GM21447 (cell line): ENCODE results near the gene PTBP1.

ENCODE experiments used
- ATAC-seq: cut with Tn5 transposase; IDR thresholded peaks from one replicate; pipeline ENCODE4 v1.9.1; 2021; ENCODE audit not compliant: unreplicated experiment

The PTBP1 gene

DNA sequence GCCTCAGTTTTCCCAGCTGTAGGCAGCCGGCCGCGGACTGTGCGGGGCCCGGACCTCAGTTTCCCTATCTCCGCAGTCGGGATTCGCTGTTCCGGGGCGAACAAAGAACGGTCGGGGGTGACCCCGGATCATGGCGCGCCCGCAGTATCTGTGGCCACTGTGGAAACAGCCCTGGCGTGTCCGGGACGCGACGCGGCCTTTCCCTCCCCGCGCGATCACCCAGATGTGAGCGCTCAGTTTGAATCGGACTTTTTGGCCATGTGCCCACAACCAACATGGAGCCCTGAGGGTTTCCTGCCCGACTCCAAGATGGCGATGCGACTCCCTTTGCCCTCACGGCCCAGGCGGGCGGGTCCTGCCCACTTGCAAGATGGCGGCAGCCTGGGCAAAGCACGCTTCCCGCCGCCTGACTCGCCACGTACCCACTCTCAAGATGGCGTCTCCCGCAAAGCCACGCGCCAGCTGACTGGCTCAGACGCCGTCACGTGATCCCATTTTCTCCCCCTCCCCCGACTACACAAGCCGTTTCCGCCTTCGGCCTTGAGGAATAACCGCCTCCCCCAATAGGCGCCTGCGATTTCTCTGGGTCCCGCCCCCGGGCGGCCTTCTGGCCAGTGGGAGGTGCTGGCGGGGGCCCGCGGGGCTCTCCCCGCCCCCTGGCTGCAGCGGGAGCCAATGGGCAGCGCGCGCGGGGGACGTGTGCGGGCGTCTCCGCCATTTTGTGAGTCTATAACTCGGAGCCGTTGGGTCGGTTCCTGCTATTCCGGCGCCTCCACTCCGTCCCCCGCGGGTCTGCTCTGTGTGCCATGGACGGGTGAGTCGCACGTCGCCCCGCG, at the start of gene PTBP1:
Gene PTBP1 (plus strand): TSS at position 761 of the 836 bp plus-strand sequence. CDS start 46 bp downstream, at position 807.
- peak; percentile 74 for ATAC-seq

DNA sequence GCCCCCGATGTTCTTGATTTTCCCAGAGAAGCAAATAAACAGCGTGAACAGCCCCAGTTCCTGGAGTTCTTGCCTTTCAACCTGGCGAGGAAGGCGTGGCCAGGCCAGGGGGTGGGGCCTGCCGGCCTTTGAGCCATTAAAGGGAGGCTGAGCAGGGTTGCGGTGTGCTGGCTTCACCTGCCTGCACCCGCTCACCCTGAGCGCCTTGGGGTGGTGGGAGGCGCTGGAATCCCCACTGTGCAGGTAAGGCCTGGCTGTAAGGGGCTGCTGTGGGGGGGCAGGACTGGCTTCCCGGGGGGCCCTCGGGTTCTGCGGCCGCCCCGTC, 49.0 kb upstream of the PTBP1 start:
- no peak for ATAC-seq

- no peak for ATAC-seq
Measured at GRCh38 chr19:749811-750210, 47.4 kb upstream of the PTBP1 start.

DNA sequence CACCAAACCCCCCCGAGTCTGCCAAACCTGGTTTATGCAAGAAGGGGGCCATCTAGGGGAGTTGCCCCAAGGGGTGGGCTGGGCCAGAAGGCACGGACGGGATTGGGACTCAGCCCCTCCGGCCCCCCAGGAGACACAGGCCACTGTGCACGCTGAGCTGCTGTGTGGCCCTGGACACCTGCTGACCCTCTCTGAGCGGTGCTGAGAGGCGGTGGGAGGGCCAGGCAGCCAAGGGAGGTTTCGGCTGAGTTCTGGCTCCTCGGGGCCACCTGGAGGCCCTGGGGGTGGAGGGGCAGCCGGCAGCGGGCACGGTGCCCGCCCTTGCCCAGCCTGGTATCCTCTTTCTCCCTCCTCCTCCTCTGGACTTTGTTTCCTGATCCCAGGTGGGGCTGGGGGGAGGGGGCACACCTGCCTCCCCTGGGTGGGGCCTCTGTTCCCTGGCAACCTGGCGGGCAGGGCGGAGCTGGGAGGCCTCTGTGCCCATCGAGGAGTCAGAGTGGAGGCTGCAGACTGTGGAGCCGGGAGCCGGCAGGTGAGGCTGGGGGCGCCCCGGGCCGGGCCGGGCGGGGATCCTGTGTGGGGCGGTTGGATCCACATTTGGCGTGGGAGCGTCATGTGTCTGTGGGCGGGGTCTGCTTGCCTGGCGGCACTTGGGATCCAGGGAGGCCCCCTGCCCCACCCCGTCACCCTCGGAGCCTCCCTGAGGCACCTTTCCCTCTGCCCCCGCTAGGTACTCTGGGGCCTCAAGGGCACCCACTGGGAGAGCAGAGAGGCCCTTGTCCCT, 46.4 kb upstream of the PTBP1 start, which contains the start of gene MISP:
Gene MISP (plus strand): TSS at position 473 of the 784 bp plus-strand sequence. CDS start 5,835 bp downstream, outside the sequence.
- ATAC-seq = no peak

GRCh38 chr19:751501-752341, 45.5 kb upstream of the PTBP1 start:
- ATAC-seq = no peak

DNA sequence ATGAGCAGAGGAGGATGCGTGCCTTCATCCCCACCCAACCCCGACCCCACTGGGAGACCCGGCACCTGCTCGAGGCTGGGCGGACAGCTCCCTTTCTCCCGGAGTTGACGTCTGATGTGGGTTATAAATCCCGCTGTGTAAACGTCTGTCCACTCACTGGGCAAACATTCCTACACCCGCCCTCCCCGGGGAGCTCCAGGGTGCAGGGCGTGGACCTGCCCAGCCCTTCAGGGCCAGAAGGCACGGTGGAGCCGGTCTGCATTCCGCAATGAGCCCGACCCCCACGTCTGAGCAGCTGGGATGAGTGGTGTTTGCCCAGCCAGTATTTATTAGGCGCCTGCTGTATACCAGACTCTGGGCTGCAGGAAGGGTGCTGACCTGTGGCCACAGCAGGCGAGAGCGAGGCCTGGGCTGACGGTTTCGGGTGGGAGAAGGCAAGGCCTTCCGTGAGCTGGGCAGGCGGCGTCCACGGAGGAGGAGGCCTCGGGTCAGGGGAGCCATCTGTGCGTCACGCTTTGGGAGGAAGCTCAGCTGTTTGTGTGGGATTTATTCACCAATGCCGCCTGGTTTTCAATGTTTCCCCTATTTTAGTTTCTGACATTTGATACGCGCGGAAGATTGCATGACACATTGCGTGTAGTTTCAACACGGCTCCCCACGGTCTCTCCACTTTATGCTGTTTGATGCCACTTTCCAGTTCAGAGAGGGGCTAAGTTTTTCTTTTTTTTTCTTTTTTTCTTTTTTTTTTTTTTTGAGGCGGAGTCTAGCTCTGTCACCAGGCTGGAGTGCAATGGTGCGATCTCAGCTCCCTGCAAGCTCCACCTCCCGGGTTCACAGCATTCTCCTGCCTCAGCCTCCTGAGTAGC, 44.4 kb upstream of the PTBP1 start:
- no peak for ATAC-seq

DNA sequence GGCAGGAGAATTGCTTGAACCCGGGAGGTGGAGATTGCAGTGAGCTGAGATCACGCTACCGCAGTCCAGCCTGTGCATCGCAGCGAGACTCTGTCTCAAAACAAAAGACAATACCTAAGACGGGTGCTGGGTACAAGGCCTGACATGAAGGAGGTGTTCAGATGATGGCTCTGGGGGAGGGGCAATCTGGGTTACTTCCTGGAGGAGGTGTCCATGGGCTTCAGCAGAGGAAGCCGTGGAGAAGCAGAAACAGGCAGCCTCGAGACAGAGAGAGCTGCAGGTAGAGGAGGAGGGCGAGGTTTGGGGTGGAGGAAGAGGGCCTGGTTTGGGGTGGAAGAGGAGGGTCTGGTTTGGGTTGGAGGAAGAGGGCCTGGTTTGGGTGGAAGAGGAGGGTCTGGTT, 42.7 kb upstream of the PTBP1 start:
- no peak for ATAC-seq

DNA sequence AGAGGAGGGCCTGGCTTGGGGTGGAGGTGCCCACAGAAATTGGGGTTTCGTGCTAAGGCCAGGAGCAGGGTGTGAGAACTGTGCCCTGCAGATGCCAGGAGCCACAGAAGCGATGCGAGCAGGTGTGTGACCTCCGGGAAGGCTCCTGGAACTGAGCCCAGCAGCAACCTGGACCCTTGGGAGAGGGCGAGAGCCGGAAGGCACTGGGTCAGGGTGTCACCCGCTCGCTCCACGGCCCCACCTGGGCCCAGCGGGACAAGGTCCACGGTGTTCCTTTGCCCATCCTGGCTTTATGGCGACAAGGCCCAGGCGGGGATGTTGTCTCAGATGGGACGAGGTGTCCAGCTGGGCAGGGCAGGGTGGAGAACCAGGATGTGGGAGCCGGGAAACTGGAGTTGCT, 42.2 kb upstream of the PTBP1 start:
- no peak for ATAC-seq

GRCh38 chr19:756236-756635, 41.0 kb upstream of the PTBP1 start:
- ATAC-seq = no peak

DNA sequence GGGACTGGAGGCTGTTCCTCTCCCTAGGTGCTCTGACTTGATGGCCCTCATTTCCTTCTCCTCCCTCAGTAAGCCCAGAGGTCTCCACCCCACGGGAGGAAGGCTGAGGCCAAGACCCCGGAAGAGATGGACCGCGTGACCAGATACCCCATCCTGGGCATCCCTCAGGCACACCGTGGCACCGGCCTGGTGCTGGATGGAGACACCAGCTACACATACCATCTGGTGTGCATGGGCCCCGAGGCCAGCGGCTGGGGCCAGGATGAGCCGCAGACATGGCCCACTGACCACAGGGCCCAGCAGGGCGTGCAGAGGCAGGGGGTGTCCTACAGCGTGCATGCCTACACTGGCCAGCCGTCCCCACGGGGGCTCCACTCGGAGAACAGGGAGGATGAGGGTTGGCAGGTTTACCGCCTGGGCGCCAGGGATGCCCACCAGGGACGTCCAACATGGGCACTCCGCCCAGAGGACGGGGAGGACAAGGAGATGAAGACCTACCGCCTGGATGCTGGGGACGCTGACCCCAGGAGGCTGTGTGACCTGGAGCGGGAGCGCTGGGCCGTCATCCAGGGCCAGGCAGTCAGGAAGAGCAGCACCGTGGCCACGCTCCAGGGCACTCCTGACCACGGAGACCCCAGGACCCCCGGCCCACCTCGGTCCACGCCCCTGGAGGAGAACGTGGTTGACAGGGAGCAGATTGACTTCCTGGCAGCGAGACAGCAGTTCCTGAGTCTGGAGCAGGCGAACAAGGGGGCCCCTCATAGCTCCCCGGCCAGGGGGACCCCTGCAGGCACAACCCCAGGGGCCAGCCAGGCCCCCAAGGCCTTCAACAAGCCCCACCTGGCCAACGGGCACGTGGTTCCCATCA, 40.2 kb upstream of the PTBP1 start:
- ATAC-seq = no peak

DNA sequence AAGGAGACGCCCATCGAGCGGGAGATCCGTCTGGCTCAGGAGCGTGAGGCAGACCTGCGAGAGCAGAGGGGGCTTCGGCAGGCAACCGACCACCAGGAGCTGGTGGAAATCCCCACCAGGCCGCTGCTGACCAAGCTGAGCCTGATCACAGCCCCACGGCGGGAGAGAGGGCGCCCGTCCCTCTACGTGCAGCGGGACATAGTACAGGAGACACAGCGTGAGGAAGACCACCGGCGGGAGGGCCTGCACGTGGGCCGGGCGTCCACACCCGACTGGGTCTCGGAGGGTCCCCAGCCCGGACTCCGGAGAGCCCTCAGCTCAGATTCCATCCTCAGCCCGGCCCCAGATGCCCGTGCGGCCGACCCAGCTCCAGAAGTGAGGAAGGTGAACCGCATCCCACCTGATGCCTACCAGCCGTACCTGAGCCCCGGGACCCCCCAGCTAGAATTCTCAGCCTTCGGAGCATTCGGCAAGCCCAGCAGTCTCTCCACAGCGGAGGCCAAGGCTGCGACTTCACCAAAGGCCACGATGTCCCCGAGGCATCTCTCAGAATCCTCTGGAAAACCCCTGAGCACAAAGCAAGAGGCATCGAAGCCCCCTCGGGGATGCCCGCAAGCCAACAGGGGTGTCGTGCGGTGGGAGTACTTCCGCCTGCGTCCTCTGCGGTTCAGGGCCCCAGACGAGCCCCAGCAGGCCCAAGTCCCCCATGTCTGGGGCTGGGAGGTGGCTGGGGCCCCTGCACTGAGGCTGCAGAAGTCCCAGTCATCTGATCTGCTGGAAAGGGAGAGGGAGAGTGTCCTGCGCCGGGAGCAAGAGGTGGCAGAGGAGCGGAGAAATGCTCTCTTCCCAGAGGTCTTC, 39.2 kb upstream of the PTBP1 start:
- ATAC-seq = no peak

DNA sequence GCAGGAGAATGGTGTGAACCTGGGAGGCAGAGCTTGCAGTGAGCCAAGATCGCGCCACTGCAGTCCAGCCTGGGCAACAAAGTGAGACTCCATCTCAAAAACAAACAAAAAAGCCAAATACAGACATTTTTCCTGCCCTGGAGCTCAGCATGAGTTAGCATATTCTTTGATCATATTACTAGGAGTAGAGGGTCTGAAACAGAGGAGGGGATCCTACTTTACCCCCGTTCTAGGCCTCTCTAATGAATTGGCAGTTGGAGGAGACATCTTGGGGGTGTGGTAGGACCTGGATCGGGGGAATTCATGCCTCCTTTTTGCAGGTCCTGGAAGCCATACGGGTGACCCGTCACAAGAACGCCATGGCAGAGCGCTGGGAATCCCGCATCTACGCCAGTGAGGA, 34.1 kb upstream of the PTBP1 start:
- no peak for ATAC-seq

DNA sequence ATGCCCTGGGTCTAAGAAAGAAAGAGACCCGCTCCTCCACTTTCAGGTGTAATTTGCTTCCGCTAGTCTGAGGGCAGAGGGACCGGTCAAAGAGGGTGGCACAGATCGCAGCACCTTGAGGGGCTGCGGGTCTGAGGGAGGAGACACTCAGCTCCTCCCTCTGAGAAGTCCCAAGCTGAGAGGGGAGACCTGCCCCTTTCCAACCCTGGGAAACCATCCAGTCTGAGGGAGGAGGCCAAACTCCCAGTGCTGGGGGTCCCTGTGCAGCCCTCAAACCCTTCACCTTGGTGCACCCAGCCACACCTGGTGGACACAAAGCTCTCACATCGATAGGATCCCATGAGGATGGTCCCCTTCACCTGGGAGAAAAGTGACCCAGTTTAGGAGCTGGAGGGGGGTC, 33.4 kb upstream of the PTBP1 start:
- ATAC-seq = no peak

- ATAC-seq = no peak
Measured at GRCh38 chr19:764301-764700, 33.0 kb upstream of the PTBP1 start.

DNA sequence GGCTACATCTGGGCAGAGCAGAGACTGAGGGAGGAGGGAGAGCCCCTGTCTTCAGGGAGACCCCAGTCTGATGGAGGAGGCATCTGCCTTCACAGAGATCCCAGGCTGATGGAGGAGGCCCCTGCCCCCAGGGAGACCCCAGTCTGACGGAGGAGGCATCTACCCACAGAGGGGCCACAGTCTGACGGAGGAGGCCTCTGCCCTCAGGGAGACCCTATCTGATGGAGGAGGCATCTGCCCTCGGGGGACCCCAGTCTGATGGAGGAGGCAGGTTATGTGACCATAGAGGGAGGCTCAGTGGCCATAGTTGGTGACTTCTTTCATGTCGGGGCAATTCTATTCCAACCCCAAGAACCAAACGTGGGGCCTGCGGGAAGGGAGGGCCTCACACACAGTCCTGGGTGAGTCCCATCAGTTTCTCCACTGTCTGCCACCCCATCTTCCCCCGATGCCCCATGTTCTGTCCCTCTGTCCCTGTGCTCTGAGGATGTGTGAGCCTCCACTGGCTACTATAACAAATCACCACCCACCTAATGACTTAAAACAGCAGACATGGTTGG, 32.0 kb upstream of the PTBP1 start:
- ATAC-seq = no peak

DNA sequence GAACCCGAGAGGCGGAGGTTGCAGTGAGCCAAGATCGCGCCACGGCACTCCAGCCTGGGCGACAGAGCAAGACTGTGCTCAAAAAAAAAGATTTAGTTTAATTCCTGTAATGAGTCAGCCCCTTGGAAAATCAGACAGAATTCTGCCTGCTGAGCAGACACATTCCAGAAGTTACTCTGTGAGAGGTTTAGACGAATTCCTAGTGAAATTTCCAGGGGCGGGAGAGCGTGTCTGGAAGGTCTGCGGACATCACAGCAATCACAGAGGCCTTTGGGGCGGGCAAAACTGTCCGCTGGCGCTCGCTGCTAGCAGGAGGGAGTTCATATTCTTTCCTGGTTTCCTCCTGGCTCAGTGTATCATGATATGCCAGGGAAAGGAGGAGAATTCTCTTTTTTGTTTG, 28.8 kb upstream of the PTBP1 start:
- ATAC-seq = no peak

GRCh38 chr19:769616-770015, 27.6 kb upstream of the PTBP1 start:
- no peak for ATAC-seq

GRCh38 chr19:771332-771785, 25.9 kb upstream of the PTBP1 start:
- ATAC-seq = no peak
